CD4-positive, alpha-beta T cell treated with Interferon alpha-2 for 1 hour (primary cell): ENCODE measurements around the gene BLOC1S1.
"Not testable (repeated sequence)": the region's sequence is repeated elsewhere in the genome, so short reads cannot be mapped to it uniquely, and the experiment has no call there.

ENCODE experiments used
- DNase-seq, 2 donors: peaks; one replicate each; pipeline ENCODE4 v3.0.0-alpha.2; 2020 to 2022

BLOC1S1 gene

GRCh38 chr12:55746174-55746912, 30.5 kb downstream of the BLOC1S1 start:
- no peak for DNase-seq

DNA sequence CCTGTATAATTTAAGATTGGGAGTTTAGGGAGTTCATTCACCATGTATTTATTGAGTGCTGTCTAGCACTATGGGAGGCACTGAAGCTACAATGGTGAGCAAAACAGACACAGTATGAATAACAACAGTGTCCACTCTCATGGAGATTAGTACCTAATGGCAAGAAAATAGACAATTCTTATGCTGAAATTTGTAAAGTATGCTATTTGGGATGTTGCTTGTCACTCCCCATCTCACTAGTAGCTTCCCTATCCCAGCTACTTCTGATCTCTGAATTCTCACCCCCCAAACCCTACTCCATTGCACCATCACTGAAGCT, 31.0 kb downstream of the BLOC1S1 start:
- DNase-seq: no peak

GRCh38 chr12:55748230-55748993, 32.6 kb downstream of the BLOC1S1 start:
- DNase-seq: no peak

DNA sequence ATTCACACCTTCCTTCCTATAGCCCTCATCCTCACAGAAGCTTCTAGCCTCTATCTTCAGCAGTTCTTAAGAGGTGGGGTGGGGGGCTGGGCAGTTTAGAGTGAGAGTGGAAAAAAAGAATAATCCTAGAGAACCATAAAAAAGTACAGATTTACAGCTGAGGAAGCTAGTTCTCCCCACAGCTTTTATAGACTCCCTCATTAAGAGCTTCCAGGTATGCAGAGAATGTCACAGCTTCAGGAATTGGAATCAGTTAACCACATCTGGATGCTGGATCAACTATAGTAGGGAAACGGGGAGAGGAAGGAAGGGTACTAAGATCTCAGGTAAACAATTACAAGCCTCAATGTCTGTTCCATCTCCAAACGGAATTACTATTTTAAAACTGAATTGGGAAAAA, 39.4 kb downstream of the BLOC1S1 start:
- no peak for DNase-seq

- no peak for DNase-seq
Observed at GRCh38 chr12:55757701-55758100, 41.9 kb downstream of the BLOC1S1 start.

GRCh38 chr12:55758575-55758974, 42.7 kb downstream of the BLOC1S1 start:
- not testable (repeated sequence) for DNase-seq

DNA sequence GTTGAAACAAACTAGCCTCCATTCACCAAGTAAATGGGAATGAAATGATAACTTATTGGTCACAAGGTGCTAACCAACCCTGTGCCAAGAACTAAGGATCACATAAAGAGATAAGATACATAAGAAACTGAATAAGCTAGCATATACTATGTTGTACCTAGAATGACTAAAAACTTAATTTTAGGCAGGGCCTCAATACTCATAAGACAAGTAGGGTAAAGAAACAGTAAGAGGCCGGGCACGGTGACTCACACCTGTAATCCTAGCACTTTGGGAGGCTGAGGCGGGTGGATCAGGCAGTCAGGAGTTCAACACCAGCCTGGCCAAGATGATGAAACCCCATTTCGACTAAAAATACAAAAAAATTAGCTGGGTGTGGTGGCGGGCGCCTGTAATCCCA, 44.8 kb downstream of the BLOC1S1 start:
- no peak for DNase-seq

GRCh38 chr12:55762646-55763045, 46.8 kb downstream of the BLOC1S1 start:
- no peak for DNase-seq

- no peak for DNase-seq
Observed at GRCh38 chr12:55765736-55766290, 50.0 kb downstream of the BLOC1S1 start.

- no peak for DNase-seq
Observed at GRCh38 chr12:55767156-55767555, 51.3 kb downstream of the BLOC1S1 start.
